Measurements from ENCODE around the gene KLHL18.

Gene KLHL18

GRCh38 chr3:47282424-47283192 lies at the start of gene KLHL18, which contains the start of gene KIF9:
Gene KLHL18, plus strand, starts transcription at chr3:47282944. Its CDS starts 22 bp downstream, at chr3:47282966.
Gene KIF9, minus strand, starts transcription at chr3:47282799. Its CDS starts 5,425 bp downstream, at chr3:47277374.
- ChIA-PET CTCF (no interaction called here), POLR2A (ENCODE audit: low non-redundant PET) (no interaction called here)
- peak; percentile 90 for DNase-seq (ENCODE audit: low spot score)
- no peak for TF ChIP-seq CTCF (conservative IDR thresholded peaks at IDR 0.05; ENCODE audit: low read depth)
- H3K27ac ChIP-seq = peak within 1 kb of the TSS; percentile 97

- no peak for TF ChIP-seq CTCF (conservative IDR thresholded peaks at IDR 0.05; ENCODE audit: low read depth)
- no peak for DNase-seq (ENCODE audit: low spot score)
- POLR2A ChIA-PET (ENCODE audit: low non-redundant PET) = no interaction called here
- CTCF ChIA-PET = interaction anchor here (0.7 kb wide), 1 partner anchor 544 kb away, joined by 3 read pairs; the partner anchor contains the start of gene ALS2CL
- H3K27ac ChIP-seq = no peak overlapping the region
Observed at GRCh38 chr3:47238017-47238416, 44.7 kb upstream of the KLHL18 start.

- DNase-seq (ENCODE audit: low spot score) = no peak
- H3K27ac ChIP-seq = no peak overlapping the region
- no peak for TF ChIP-seq CTCF (conservative IDR thresholded peaks at IDR 0.05; ENCODE audit: low read depth)
- POLR2A ChIA-PET (ENCODE audit: low non-redundant PET) = no interaction called here
- CTCF ChIA-PET = interaction anchor here (0.5 to 0.6 kb wide), 2 partner anchors 84 to 694 kb away, joined by 4 read pairs; no protein-coding TSS in a partner anchor
Observed at GRCh38 chr3:47239929-47240328, 42.8 kb upstream of the KLHL18 start.

DNA sequence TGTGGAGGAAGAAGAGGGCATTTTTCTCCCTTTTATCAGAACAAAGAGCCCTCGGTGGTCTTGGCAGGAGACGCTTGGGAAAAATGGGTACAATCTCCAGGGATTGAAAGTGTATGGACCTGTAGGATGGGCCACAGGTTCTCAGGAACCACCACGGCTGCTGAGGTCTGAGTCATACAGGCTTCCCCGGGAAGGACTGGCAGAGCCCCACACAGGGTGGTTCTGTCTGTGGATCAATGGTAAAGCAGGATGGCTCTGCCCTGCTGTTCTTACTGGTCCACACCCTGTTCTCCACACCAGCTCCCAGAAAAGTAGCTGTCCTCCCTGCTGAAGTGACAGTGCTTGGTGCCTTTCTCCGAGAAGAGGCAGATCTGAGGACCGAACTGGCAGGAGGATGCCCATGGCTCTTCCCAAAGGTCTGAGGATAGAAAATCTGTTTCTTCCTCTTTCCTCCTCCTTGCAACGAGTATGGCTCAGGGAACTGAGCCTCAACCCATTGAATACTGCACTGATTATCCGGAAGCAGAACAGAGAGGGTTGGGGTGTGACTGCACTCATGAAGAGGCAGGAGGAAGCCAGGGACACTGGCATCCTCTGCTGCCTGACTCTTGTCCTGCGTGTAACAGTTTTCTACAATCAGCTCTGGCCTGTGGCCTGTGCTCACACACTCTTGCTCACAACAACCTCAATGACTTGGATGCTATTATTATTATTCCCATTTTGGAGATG lies 39.2 kb upstream of the KLHL18 start:
- no peak overlapping the region for H3K27ac ChIP-seq
- ChIA-PET CTCF (no interaction called here), POLR2A (ENCODE audit: low non-redundant PET) (no interaction called here)
- DNase-seq (ENCODE audit: low spot score) = no peak
- TF ChIP-seq CTCF (conservative IDR thresholded peaks at IDR 0.05; ENCODE audit: low read depth) = no peak

- ChIA-PET POLR2A (ENCODE audit: low non-redundant PET) (no interaction called here), CTCF (interaction anchor here (0.6 kb wide), 1 partner anchor 79 kb away, joined by 3 read pairs; no protein-coding TSS in a partner anchor)
- H3K27ac ChIP-seq = no peak overlapping the region
- no peak for TF ChIP-seq CTCF (conservative IDR thresholded peaks at IDR 0.05; ENCODE audit: low read depth)
- no peak for DNase-seq (ENCODE audit: low spot score)
Observed at GRCh38 chr3:47244531-47245100, 38.1 kb upstream of the KLHL18 start.

DNA sequence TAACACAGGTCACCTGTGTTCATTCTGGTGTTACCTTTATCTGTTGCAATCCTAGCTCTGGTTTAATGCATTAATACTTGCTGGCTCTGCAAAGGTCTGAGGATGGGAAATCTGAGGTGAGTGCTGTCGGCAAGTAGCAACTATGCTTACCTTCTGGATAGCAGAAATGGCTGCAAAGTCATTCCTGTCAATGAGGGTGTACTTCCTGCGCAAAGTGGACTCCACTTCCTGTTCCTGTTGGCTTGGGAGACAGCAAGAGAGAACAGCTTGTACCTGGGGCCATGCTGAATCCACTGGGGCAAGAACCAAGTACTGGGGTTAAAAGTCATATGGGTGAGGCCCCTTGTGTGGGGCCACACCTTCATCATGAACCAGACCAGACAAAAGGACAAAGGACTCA lies 37.5 kb upstream of the KLHL18 start:
- TF ChIP-seq CTCF (conservative IDR thresholded peaks at IDR 0.05; ENCODE audit: low read depth) = no peak
- no peak for DNase-seq (ENCODE audit: low spot score)
- no peak overlapping the region for H3K27ac ChIP-seq
- CTCF ChIA-PET = no interaction called here
- POLR2A ChIA-PET (ENCODE audit: low non-redundant PET) = no interaction called here
